Sigmoid colon (tissue), 7 donors: ENCODE measurements around the gene COL4A1. TPM values are rescaled to one million over a fixed set of nuclear protein-coding genes. Genes with fewer than 3 reads are reported as not detected.

ENCODE experiments used
- DNase-seq: peaks from one replicate; pipeline ENCODE4 v3.0.0-alpha.2; 2019
- H3K27ac ChIP-seq, 4 donors: fragments of 200-600 bp; sonication (generic); one replicate each; pipeline ENCODE4 v1.5.1; 2016 to 2019; ENCODE audit warnings: mild to moderate bottlenecking in 1 of 4
- H3K27me3 ChIP-seq, 3 donors: fragments of 200-600 bp; sonication (generic); one replicate each; pipeline ENCODE4 v1.5.1; 2019; ENCODE audit warnings: mild to moderate bottlenecking in 1 of 3
- H3K36me3 ChIP-seq, 4 donors: fragments of 200-600 bp; sonication (generic); one replicate each; pipeline ENCODE4 v1.5.1; 2016 to 2019
- H3K4me1 ChIP-seq, 4 donors: fragments of 200-600 bp; sonication (generic); one replicate each; pipeline ENCODE4 v1.5.1; 2017 to 2019
- H3K4me3 ChIP-seq, 4 donors: fragments of 200-600 bp; sonication (generic); one replicate each; pipeline ENCODE4 v1.5.1; 2017 to 2019; ENCODE audit warnings: mild to moderate bottlenecking in 2 of 4, moderate library complexity in 1 of 4
- H3K9me3 ChIP-seq, 4 donors: fragments of 200-600 bp in 3 of 4; sonication (generic) in 3 of 4; one replicate each; pipeline versions ENCODE4 v1.5.1 to v1.6.1; 2013 to 2019
- CTCF ChIP-seq, 4 experiments: fragments of 450-650 bp in 3 of 4; fragments of 200-600 bp in 1 of 4; IDR thresholded peaks; one replicate each; pipeline ENCODE4 v1.5.1; 2016 to 2019; ENCODE audit warnings: antibody characterized with exemption in 4 of 4, mild to moderate bottlenecking in 3 of 4, moderate library complexity in 2 of 4
- EP300 ChIP-seq, 4 donors: sonication (generic); formaldehyde crosslinking; IDR thresholded peaks; one replicate each; pipeline ENCODE4 v1.6.1; 2017; ENCODE audit warnings: antibody characterized with exemption in 4 of 4
- POLR2A ChIP-seq, 2 donors: fragments of 450-650 bp; IDR thresholded peaks; one replicate each; pipeline ENCODE4 v1.6.1; 2016; ENCODE audit warnings: antibody characterized with exemption in 2 of 2, mild to moderate bottlenecking in 2 of 2, moderate library complexity in 2 of 2
- POLR2AphosphoS5 ChIP-seq, 4 donors: sonication (generic); formaldehyde crosslinking; IDR thresholded peaks; one replicate each; pipeline ENCODE4 v1.6.1; 2017; ENCODE audit warnings: antibody characterized with exemption in 4 of 4
- WGBS, 2 donors: extraction: QIAGEN DNeasy Blood & Tissue Kit; methylation state at CpG; one replicate each; pipeline ENCODE4 v1.1.7; 2013; 5-methylcytosine and 5-hydroxymethylcytosine counted together
- intact Hi-C: fragments of 100-400 bp; cut with DNase I; formaldehyde crosslinking; loops from one replicate; pipeline ENCODE4 v1.15.1; 2023
- polyA plus RNA-seq, 3 donors: library from polyadenylated mRNA; stranded (reverse); fragments of 200-250 nt; gene quantifications; one replicate each; pipeline ENCODE4 v1.2.3, GENCODE V29; 2013
- total RNA-seq, 4 donors: library from RNA; depleted of rRNA; stranded (reverse); fragments of >200 nt; gene quantifications; one replicate each; pipeline ENCODE4 v1.1.0, GENCODE V29; 2016
- donor health status: healthy with polysubstance abuse.
- donor health status: Bipolar disorder and iron deficiency.
- donor health status: healthy.

The COL4A1 gene
- total and polyA plus RNA-seq, 7 donors, result 9.2 to 598 (median 235) TPM

GRCh38 chr13:110135977-110136597 is 170.9 kb downstream of the COL4A1 start:
- H3K36me3 ChIP-seq, result no peaks in the 10 kb centered on the region
- H3K4me3 ChIP-seq, result no peak overlapping the region
- DNase-seq, result no peak
- H3K4me1 ChIP-seq, result peaks cover 0 to 20% (median 16%) of the 10 kb centered on the region in 4 donors
- WGBS, 2 donors, result 75 to 78% methylated on average over 5 of the region's 5 CpGs
- H3K27me3 ChIP-seq, result no peaks in the 10 kb centered on the region
- H3K27ac ChIP-seq, result peak overlapping the region in 2 of 4 donors; percentile 21 to 76
- intact Hi-C loops, result loop anchor here (5.0 kb wide), 2 partner anchors 989 to 1179 kb away; no protein-coding TSS in a partner anchor
- no peak for TF ChIP-seq POLR2A (IDR thresholded peaks at IDR 0.05)
- TF ChIP-seq EP300 (IDR thresholded peaks at IDR 0.05), result no peak
- TF ChIP-seq POLR2AphosphoS5 (IDR thresholded peaks at IDR 0.05), result no peak
- no peak for TF ChIP-seq CTCF (IDR thresholded peaks at IDR 0.05)
- H3K9me3 ChIP-seq, result no peaks in the 10 kb centered on the region

- intact Hi-C loops, result loop anchor here (5.0 kb wide), 2 partner anchors 988 to 1178 kb away; no protein-coding TSS in a partner anchor
- WGBS, 2 donors, result 68 to 81% methylated on average over 8 of the region's 8 CpGs
- Histone ChIP-seq H3K36me3 (no peaks in the 10 kb centered on the region), H3K9me3 (no peaks in the 10 kb centered on the region), H3K4me1 (peaks cover 0 to 20% (median 16%) of the 10 kb centered on the region in 4 donors), H3K4me3 (no peak overlapping the region), H3K27ac (peak overlapping the region in 2 of 4 donors; percentile 48 to 76), H3K27me3 (no peaks in the 10 kb centered on the region)
- no peak for DNase-seq
- TF ChIP-seq POLR2AphosphoS5 (IDR thresholded peaks at IDR 0.05) (peak in 1 of 4 donors; percentile 20), EP300 (IDR thresholded peaks at IDR 0.05) (no peak)
Measured at GRCh38 chr13:110134801-110135200, 172.2 kb downstream of the COL4A1 start.

- intact Hi-C loops, result no loop called here
- Histone ChIP-seq H3K4me1 (peaks cover 0 to 16% (median 14%) of the 10 kb centered on the region in 4 donors), H3K27me3 (no peaks in the 10 kb centered on the region), H3K9me3 (no peaks in the 10 kb centered on the region), H3K27ac (no peak overlapping the region), H3K4me3 (no peak overlapping the region), H3K36me3 (no peaks in the 10 kb centered on the region)
- 88 to 93% methylated on average over 10 of the region's 10 CpGs for WGBS, 2 donors
- DNase-seq, result no peak
- TF ChIP-seq EP300 (IDR thresholded peaks at IDR 0.05) (no peak), CTCF (IDR thresholded peaks at IDR 0.05) (no peak), POLR2AphosphoS5 (IDR thresholded peaks at IDR 0.05) (no peak), POLR2A (IDR thresholded peaks at IDR 0.05) (no peak)
Measured at GRCh38 chr13:110133425-110134235, 173.3 kb downstream of the COL4A1 start.

GRCh38 chr13:110132225-110132982 is 174.6 kb downstream of the COL4A1 start:
- no peak for DNase-seq
- WGBS, 2 donors, result 50 to 73% methylated on average over 16 of the region's 16 CpGs
- Histone ChIP-seq H3K4me3 (no peak overlapping the region), H3K36me3 (no peaks in the 10 kb centered on the region), H3K4me1 (peaks cover 0 to 9% (median 7%) of the 10 kb centered on the region in 4 donors), H3K9me3 (no peaks in the 10 kb centered on the region), H3K27me3 (no peaks in the 10 kb centered on the region), H3K27ac (no peak overlapping the region)
- intact Hi-C loops, result no loop called here
- no peak for TF ChIP-seq POLR2A (IDR thresholded peaks at IDR 0.05)

GRCh38 chr13:110131424-110131823 is 175.5 kb downstream of the COL4A1 start:
- no peak overlapping the region for H3K27ac ChIP-seq
- DNase-seq, result peak; percentile 57
- H3K4me3 ChIP-seq, result no peak overlapping the region
- H3K4me1 ChIP-seq, result peaks cover 0 to 12% (median 10%) of the 10 kb centered on the region in 4 donors
- H3K36me3 ChIP-seq, result no peaks in the 10 kb centered on the region
- TF ChIP-seq POLR2AphosphoS5 (IDR thresholded peaks at IDR 0.05) (no peak), CTCF (IDR thresholded peaks at IDR 0.05) (no peak), POLR2A (IDR thresholded peaks at IDR 0.05) (no peak), EP300 (IDR thresholded peaks at IDR 0.05) (no peak)
- WGBS, 2 donors, result 83 to 85% methylated on average over 11 of the region's 11 CpGs
- H3K9me3 ChIP-seq, result no peaks in the 10 kb centered on the region
- intact Hi-C loops, result no loop called here
- H3K27me3 ChIP-seq, result no peaks in the 10 kb centered on the region
